ENCODE measurements around the gene EFNB1. TPM values are rescaled to one million over a fixed set of nuclear protein-coding genes. Genes with fewer than 3 reads are reported as not detected.

Gene EFNB1
- total RNA-seq, 4 donors from 2014 or later = 8.8 to 15.7 (median 13.0) TPM

DNA sequence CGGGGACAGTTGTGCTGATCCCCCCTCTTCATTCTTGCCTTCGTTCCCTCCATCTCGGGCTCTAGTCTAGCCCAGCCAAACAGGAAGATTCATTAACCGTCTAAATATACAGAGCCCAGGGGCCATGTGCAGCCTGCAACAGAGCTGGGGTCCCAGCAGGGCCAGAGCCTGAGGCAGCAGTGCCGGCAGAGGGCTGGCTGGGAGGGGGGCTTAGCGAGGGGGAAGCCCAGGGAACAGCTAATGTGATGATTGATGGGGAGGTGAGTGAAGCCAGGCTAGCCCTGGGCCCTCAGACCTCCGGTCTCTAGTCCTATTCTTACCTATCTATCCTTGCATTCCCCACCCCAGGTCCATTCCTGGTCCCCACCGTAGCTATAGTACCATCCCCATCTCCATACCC, 22.3 kb downstream of the EFNB1 start:
- no peak for DNase-seq
- no peaks in the 10 kb centered on the region for H3K27me3 ChIP-seq
- no peaks in the 10 kb centered on the region for H3K9me3 ChIP-seq
- no peaks in the 10 kb centered on the region for H3K4me1 ChIP-seq
- in situ Hi-C loops (cut with MboI; ENCODE audit: low sequenced_read_pairs in 4 of 4) = no loop called here
- H3K27ac ChIP-seq = no peak overlapping the region
- H3K36me3 ChIP-seq = no peaks in the 10 kb centered on the region
- H3K4me3 ChIP-seq = no peak overlapping the region
- intact Hi-C loops (cut with DNase I; ENCODE audit: low total_unique reads) = no loop called here
- TF ChIP-seq, protein P1, sequence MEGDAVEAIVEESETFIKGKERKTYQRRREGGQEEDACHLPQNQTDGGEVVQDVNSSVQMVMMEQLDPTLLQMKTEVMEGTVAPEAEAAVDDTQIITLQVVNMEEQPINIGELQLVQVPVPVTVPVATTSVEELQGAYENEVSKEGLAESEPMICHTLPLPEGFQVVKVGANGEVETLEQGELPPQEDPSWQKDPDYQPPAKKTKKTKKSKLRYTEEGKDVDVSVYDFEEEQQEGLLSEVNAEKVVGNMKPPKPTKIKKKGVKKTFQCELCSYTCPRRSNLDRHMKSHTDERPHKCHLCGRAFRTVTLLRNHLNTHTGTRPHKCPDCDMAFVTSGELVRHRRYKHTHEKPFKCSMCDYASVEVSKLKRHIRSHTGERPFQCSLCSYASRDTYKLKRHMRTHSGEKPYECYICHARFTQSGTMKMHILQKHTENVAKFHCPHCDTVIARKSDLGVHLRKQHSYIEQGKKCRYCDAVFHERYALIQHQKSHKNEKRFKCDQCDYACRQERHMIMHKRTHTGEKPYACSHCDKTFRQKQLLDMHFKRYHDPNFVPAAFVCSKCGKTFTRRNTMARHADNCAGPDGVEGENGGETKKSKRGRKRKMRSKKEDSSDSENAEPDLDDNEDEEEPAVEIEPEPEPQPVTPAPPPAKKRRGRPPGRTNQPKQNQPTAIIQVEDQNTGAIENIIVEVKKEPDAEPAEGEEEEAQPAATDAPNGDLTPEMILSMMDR (IDR thresholded peaks at IDR 0.05 in 4 of 5, conservative IDR thresholded peaks at IDR 0.05 in 1 of 5) = no peak
- TF ChIP-seq POLR2A (IDR thresholded peaks at IDR 0.05) = no peak
- no peak for ATAC-seq

DNA sequence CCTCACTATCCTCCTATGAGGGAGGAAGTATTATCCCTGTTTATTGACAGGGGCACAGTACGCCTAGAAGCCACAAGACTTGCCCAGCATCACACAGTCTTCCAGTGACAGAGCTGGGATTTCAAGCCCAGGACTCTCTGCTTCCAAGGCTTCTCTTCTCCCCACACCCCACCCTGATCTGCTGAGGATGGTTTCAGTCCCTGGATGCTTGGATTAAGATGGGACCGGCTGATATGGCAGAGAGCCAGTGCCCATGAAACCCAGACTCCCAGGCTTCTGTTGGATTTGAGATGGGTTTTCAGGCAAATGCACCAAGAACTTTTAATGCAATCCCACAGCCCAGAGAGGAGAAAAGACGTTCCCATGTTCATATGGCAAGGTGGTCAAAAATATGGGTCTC, 23.2 kb downstream of the EFNB1 start:
- H3K4me1 ChIP-seq = no peaks in the 10 kb centered on the region
- intact Hi-C loops (cut with DNase I; ENCODE audit: low total_unique reads) (no loop called here), in situ Hi-C loops (cut with MboI; ENCODE audit: low sequenced_read_pairs in 4 of 4) (no loop called here)
- no peak overlapping the region for H3K4me3 ChIP-seq
- H3K36me3 ChIP-seq = no peaks in the 10 kb centered on the region
- ATAC-seq (no peak), DNase-seq (no peak)
- H3K9me3 ChIP-seq = no peaks in the 10 kb centered on the region
- H3K27me3 ChIP-seq = no peaks in the 10 kb centered on the region
- no peak overlapping the region for H3K27ac ChIP-seq
- no peak for TF ChIP-seq POLR2A (IDR thresholded peaks at IDR 0.05)
- TF ChIP-seq, protein P1 (IDR thresholded peaks at IDR 0.05 in 4 of 5, conservative IDR thresholded peaks at IDR 0.05 in 1 of 5) = no peak

DNA sequence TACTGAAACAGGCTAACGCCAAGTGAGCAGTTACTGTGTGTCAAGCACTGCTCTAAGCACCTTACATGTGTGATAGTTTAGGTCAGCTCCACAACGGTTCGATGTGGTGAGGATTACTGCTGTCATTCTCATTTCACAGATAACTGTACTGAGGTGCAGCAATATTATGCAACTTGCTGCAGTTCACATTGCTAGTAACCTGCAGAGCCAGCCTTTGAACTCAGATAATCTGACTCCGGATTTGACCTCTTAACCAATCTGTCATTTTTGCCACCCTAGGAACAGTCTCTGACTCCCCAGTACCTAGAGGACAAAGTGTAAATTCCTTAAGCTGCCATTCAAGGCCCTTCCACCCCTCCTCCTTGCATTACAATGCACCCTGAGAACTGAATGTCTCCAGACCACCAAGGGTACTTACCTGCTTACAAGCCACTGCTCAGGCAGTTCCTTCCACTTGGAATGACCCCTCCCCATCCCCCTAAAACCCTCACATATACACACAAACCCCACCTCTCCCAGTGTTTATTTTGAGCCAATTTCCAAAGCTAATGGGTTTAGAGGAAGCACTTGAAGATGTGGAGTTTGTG, 24.9 kb downstream of the EFNB1 start:
- no peak overlapping the region for H3K27ac ChIP-seq
- H3K4me3 ChIP-seq = no peak overlapping the region
- ATAC-seq (no peak), DNase-seq (no peak)
- TF ChIP-seq, protein P1 (IDR thresholded peaks at IDR 0.05 in 4 of 5, conservative IDR thresholded peaks at IDR 0.05 in 1 of 5) = no peak
- no peak for TF ChIP-seq POLR2A (IDR thresholded peaks at IDR 0.05)
- in situ Hi-C loops (cut with MboI; ENCODE audit: low sequenced_read_pairs in 4 of 4) (no loop called here), intact Hi-C loops (cut with DNase I; ENCODE audit: low total_unique reads) (no loop called here)
- no peaks in the 10 kb centered on the region for H3K4me1 ChIP-seq
- no peaks in the 10 kb centered on the region for H3K36me3 ChIP-seq
- no peaks in the 10 kb centered on the region for H3K9me3 ChIP-seq
- no peaks in the 10 kb centered on the region for H3K27me3 ChIP-seq

DNA sequence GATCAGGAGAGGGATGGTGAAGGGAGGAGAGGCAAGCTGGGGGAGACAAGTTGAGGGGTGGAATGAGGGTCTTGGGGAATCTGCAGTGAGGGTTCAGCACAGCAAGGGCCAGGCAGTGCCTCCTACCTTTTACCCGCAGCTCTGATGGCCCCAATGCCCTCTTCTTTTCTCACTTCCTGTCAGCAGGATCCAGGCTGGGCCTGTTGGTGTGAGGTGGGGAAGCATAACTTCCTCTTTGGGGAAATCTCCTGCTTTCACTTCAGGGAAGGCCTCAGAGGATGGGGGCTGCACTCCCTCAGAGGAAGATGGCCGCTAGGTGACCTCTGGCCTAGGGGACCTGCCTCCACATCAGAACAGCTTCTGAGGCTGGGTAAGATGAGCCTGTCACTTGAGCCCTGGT, 36.5 kb downstream of the EFNB1 start:
- H3K36me3 ChIP-seq = no peaks in the 10 kb centered on the region
- intact Hi-C loops (cut with DNase I; ENCODE audit: low total_unique reads) = no loop called here
- ATAC-seq (no peak), DNase-seq (no peak)
- no peaks in the 10 kb centered on the region for H3K4me1 ChIP-seq
- in situ Hi-C loops (cut with MboI; ENCODE audit: low sequenced_read_pairs in 4 of 4) = no loop called here
- H3K27me3 ChIP-seq = no peaks in the 10 kb centered on the region
- no peaks in the 10 kb centered on the region for H3K9me3 ChIP-seq
- TF ChIP-seq, protein P1 (IDR thresholded peaks at IDR 0.05 in 4 of 5, conservative IDR thresholded peaks at IDR 0.05 in 1 of 5) = no peak
- TF ChIP-seq POLR2A (IDR thresholded peaks at IDR 0.05) = no peak
- no peak overlapping the region for H3K27ac ChIP-seq
- H3K4me3 ChIP-seq = no peak overlapping the region

DNA sequence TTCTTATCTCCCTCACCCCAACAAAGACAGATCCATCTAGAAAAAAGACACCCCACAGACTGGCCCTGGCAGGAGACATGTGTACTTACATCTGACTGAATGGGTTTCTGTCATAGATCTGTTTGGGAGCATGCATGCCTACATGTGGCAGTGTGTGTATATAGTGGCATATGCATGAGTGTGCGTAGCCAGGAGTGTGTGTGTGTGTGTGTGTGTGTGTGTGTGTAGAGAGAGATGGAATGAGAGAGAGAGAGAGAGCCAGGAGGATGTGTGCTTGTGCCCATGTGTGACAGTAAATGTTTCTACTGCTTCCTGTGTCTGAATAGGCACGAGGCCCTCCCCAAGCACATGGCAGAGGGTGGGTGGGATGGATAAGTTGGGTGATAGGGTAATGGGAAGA, 37.1 kb downstream of the EFNB1 start:
- in situ Hi-C loops (cut with MboI; ENCODE audit: low sequenced_read_pairs in 4 of 4) = no loop called here
- Histone ChIP-seq H3K4me1 (no peaks in the 10 kb centered on the region), H3K9me3 (no peaks in the 10 kb centered on the region), H3K27ac (no peak overlapping the region), H3K36me3 (no peaks in the 10 kb centered on the region), H3K4me3 (no peak overlapping the region), H3K27me3 (no peaks in the 10 kb centered on the region)
- ATAC-seq (no peak), DNase-seq (no peak)
- TF ChIP-seq POLR2A (IDR thresholded peaks at IDR 0.05) = no peak
- TF ChIP-seq, protein P1 (IDR thresholded peaks at IDR 0.05 in 4 of 5, conservative IDR thresholded peaks at IDR 0.05 in 1 of 5) = no peak
- intact Hi-C loops (cut with DNase I; ENCODE audit: low total_unique reads) = no loop called here

Measured in gastrocnemius medialis (tissue), 4 donors.